A673 (cell line): Measurements from ENCODE around the gene RHEB. TPM values are rescaled to one million over a fixed set of nuclear protein-coding genes. Genes with fewer than 3 reads are reported as not detected.

ENCODE experiments used
- BruUV-seq: library from RNA; stranded (reverse); fragments of 400-500 nt; replicated peaks from 2 replicates; lab custom pipeline; 2021; lab: Mats Ljungman, UMichigan
- CTCF ChIA-PET: fragments of 300-600 bp; sonication (Branson Sonifier 250); formaldehyde crosslinking; loops from one replicate; lab custom pipeline; 2022; ENCODE audit warnings: antibody characterized with exemption; lab: Charles Lee
- POLR2A ChIA-PET: fragments of 300-600 bp; sonication (Branson Sonifier 250); formaldehyde crosslinking; loops from one replicate; lab custom pipeline; 2022; ENCODE audit warnings: antibody characterized with exemption; ENCODE audit not compliant: low non-redundant PET; lab: Charles Lee
- DNase-seq: peaks from one replicate; pipeline ENCODE4 v3.0.0-alpha.2; 2015; ENCODE audit warnings: low spot score
- H3K27ac ChIP-seq: fragments of 200-600 bp; sonication (generic); 2 replicates; pipeline ENCODE4 v1.5.1; 2016; ENCODE audit warnings: mixed run types, low read depth, mild to moderate bottlenecking, mixed read lengths, antibody characterized with exemption, low read length; ENCODE audit not compliant: poor library complexity, severe bottlenecking
- H3K27me3 ChIP-seq: fragments of 200-600 bp; sonication (generic); replicated peaks from 2 replicates; pipeline ENCODE4 v1.6.1; 2017; ENCODE audit warnings: mixed run types, low read depth, mild to moderate bottlenecking, mixed read lengths, antibody characterized with exemption, low read length; ENCODE audit not compliant: insufficient read depth, poor library complexity
- H3K36me3 ChIP-seq: fragments of 200-600 bp; sonication (generic); 2 replicates; pipeline ENCODE4 v1.6.1; 2016; ENCODE audit warnings: mixed run types, mild to moderate bottlenecking, mixed read lengths, antibody characterized with exemption, low read length; ENCODE audit not compliant: insufficient read depth, poor library complexity, severe bottlenecking
- H3K4me1 ChIP-seq: fragments of 200-600 bp; sonication (generic); 2 replicates; pipeline ENCODE4 v1.6.1; 2017; ENCODE audit warnings: mixed run types, mild to moderate bottlenecking, mixed read lengths, antibody characterized with exemption, low read length; ENCODE audit not compliant: insufficient read depth, poor library complexity, severe bottlenecking
- H3K4me3 ChIP-seq: fragments of 200-600 bp; sonication (generic); 2 replicates; pipeline ENCODE4 v1.5.1; 2016; ENCODE audit warnings: low read depth, mixed run types, mild to moderate bottlenecking, mixed read lengths, low read length; ENCODE audit not compliant: poor library complexity, severe bottlenecking
- H3K9me3 ChIP-seq: fragments of 200-600 bp; sonication (generic); 2 replicates; pipeline ENCODE4 v1.6.1; 2016; ENCODE audit warnings: mixed run types, low read depth, mild to moderate bottlenecking, mixed read lengths, antibody characterized with exemption, low read length; ENCODE audit not compliant: poor library complexity, severe bottlenecking
- CTCF ChIP-seq: fragments of 300-800, 200-600 bp; sonication (generic); conservative IDR thresholded peaks from 2 replicates; pipeline ENCODE4 v1.5.1; 2017; ENCODE audit warnings: low read depth, mild to moderate bottlenecking, antibody characterized with exemption, low read length, moderate library complexity, mixed read lengths
- EZH2 ChIP-seq: fragments of 200-600 bp; sonication (generic); IDR thresholded peaks from 2 replicates; pipeline ENCODE4 v1.6.1; 2017; ENCODE audit warnings: borderline replicate concordance, low read depth, mild to moderate bottlenecking, mixed read lengths, antibody characterized with exemption, low read length; ENCODE audit not compliant: poor library complexity, severe bottlenecking
- intact Hi-C: fragments of 100-400 bp; cut with micrococcal nuclease; formaldehyde crosslinking; loops from one replicate; pipeline ENCODE4 v1.10.0; 2022; ENCODE audit not compliant: unreplicated experiment
- total RNA-seq: library from RNA; stranded (reverse); gene quantifications from 2 replicates; pipeline ENCODE4 v1.2.3, GENCODE V29; 2021

Gene RHEB
- total RNA-seq, 1 experiment from 2014 or later = 136 TPM

- DNase-seq = no peak
- BruUV-seq = no TSS peak
- H3K27ac ChIP-seq = no peak overlapping the region
- H3K36me3 ChIP-seq = no peaks in the 10 kb centered on the region
- intact Hi-C loops = no loop called here
- POLR2A ChIA-PET = no interaction called here
- peaks cover 31% of the 10 kb centered on the region for H3K4me1 ChIP-seq
- no peak for TF ChIP-seq CTCF
- TF ChIP-seq EZH2 = no peak
- H3K4me3 ChIP-seq = no peak overlapping the region
- no peaks in the 10 kb centered on the region for H3K9me3 ChIP-seq
- CTCF ChIA-PET = no interaction called here
- H3K27me3 ChIP-seq = no peaks in the 10 kb centered on the region
Observed at GRCh38 chr7:151429560-151430331, 89.9 kb downstream of the RHEB start.

- Histone ChIP-seq H3K9me3 (no peaks in the 10 kb centered on the region), H3K4me3 (no peak overlapping the region), H3K27me3 (no peaks in the 10 kb centered on the region), H3K4me1 (peaks cover 31% of the 10 kb centered on the region), H3K36me3 (no peaks in the 10 kb centered on the region), H3K27ac (no peak overlapping the region)
- ChIA-PET CTCF (no interaction called here), POLR2A (no interaction called here)
- no peak for DNase-seq
- intact Hi-C loops = no loop called here
- no TSS peak for BruUV-seq
- no peak for TF ChIP-seq CTCF
- no peak for TF ChIP-seq EZH2
Observed at GRCh38 chr7:151429237-151429559, 90.5 kb downstream of the RHEB start.

- Histone ChIP-seq H3K36me3 (no peaks in the 10 kb centered on the region), H3K4me1 (peaks cover 31% of the 10 kb centered on the region), H3K9me3 (no peaks in the 10 kb centered on the region), H3K4me3 (no peak overlapping the region), H3K27me3 (no peaks in the 10 kb centered on the region), H3K27ac (no peak overlapping the region)
- ChIA-PET CTCF (no interaction called here), POLR2A (interaction anchor here (0.7 kb wide), 1 partner anchor 26 kb away, joined by 10 read pairs; no protein-coding TSS in a partner anchor)
- intact Hi-C loops = no loop called here
- no TSS peak for BruUV-seq
- TF ChIP-seq CTCF = no peak
- no peak for TF ChIP-seq EZH2
- DNase-seq = no peak
Observed at GRCh38 chr7:151428378-151429236, 91.1 kb downstream of the RHEB start.
